ES-I3 (cell line): ENCODE data around the gene TTLL6.
A peak's percentile ranks its signal among the peaks of the same experiment; 100 is the strongest.
"Not testable (repeated sequence)": the region's sequence is repeated elsewhere in the genome, so short reads cannot be mapped to it uniquely, and the experiment has no call there.

Experiments used
- H3K36me3 ChIP-seq: 2 replicates; pipeline ENCODE4 v1.6.1; 2013; ENCODE audit warnings: mild to moderate bottlenecking, low read length, control low read depth, moderate library complexity; ENCODE audit not compliant: insufficient read depth
- H3K4me1 ChIP-seq: 2 replicates; pipeline ENCODE4 v1.6.1; 2013; ENCODE audit warnings: mild to moderate bottlenecking, control low read depth, low read length; ENCODE audit not compliant: insufficient read depth
- H3K9ac ChIP-seq: 2 replicates; pipeline ENCODE4 v1.6.1; 2013; ENCODE audit warnings: low read depth, mild to moderate bottlenecking, low read length, moderate library complexity
- H3K9me3 ChIP-seq: 2 replicates; pipeline ENCODE4 v1.6.1; 2013; ENCODE audit warnings: mild to moderate bottlenecking, low read length, moderate library complexity; ENCODE audit not compliant: control insufficient read depth, insufficient read depth

The TTLL6 gene

DNA sequence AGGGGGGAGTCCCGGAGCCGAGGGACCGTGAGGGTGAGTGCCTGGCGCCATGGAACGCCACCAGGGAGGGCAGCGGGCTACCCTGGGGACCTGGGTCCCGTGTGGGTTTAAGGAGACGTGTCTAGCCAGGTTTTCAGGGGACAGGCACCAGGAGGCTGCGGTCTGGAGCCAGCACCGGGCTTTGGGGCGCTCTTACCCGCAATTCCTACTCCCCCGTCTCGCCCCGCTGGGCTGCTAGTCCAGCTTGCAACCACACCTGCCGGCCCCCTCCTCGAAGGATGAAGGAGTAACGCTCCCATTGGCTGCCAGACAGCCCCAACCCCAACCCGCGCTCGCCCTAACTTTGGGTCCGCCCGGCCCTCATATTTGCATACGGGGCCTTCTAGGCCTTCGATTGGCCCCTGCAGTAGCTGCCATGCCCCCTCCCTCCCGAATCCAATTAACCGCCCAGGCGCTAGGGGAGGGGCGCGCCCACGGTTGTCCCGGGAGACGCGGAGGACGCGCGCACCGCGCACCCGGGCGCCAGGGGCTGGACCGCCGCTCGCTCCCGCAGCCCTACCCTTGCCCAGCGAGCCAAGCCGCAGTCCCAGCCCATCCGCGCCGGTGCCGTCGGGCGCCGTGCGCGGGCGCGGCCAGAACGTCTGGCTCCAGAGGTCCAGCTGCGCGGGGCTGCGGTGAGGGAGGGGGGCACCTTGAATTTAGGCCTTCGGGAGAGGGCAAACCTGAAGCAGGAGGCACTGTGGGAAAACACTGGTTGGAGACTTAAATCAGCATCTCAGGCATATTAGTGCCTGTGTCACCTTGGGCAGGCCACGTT, at the start of gene TTLL6:
Gene TTLL6 (minus strand): TSS at position 456 of the 817 bp plus-strand sequence. CDS start 157 bp downstream, at position 299.
- H3K9me3 ChIP-seq, result no peaks in the 10 kb centered on the region
- H3K4me1 ChIP-seq, result peaks cover 19% of the 10 kb centered on the region
- peak within 1 kb of the TSS; percentile 49 for H3K9ac ChIP-seq
- H3K36me3 ChIP-seq, result no peaks in the 10 kb centered on the region

DNA sequence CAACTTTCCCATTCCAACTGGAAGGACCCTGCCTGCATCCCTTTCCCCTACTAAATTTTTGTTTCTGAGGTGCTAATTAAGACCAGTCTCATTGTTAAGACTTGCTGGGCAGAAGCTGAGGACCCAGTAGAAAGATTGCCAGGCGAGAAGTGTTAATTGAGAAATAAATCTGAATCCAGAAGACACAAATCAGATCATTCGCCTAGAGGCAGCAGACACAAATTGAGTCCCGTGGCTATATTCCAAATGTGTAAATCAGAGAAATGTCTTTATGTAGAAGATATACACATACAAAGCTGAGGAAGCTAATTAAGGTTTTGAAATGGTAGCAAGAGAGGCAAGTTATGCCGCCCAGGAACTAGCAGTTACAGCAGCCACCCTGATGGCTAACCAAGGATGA, 43.4 kb upstream of the TTLL6 start:
- Histone ChIP-seq H3K4me1 (no peaks in the 10 kb centered on the region), H3K9ac (no peak overlapping the region), H3K9me3 (no peaks in the 10 kb centered on the region), H3K36me3 (peaks cover 2% of the 10 kb centered on the region)

- Histone ChIP-seq H3K36me3 (peaks cover 2% of the 10 kb centered on the region), H3K4me1 (no peaks in the 10 kb centered on the region), H3K9ac (no peak overlapping the region), H3K9me3 (no peaks in the 10 kb centered on the region)
Observed at GRCh38 chr17:48860034-48860433, 43.0 kb upstream of the TTLL6 start.

GRCh38 chr17:48856122-48856821, 39.2 kb upstream of the TTLL6 start:
- Histone ChIP-seq H3K4me1 (no peaks in the 10 kb centered on the region), H3K9me3 (no peaks in the 10 kb centered on the region), H3K9ac (no peak overlapping the region), H3K36me3 (peaks cover 2% of the 10 kb centered on the region)

DNA sequence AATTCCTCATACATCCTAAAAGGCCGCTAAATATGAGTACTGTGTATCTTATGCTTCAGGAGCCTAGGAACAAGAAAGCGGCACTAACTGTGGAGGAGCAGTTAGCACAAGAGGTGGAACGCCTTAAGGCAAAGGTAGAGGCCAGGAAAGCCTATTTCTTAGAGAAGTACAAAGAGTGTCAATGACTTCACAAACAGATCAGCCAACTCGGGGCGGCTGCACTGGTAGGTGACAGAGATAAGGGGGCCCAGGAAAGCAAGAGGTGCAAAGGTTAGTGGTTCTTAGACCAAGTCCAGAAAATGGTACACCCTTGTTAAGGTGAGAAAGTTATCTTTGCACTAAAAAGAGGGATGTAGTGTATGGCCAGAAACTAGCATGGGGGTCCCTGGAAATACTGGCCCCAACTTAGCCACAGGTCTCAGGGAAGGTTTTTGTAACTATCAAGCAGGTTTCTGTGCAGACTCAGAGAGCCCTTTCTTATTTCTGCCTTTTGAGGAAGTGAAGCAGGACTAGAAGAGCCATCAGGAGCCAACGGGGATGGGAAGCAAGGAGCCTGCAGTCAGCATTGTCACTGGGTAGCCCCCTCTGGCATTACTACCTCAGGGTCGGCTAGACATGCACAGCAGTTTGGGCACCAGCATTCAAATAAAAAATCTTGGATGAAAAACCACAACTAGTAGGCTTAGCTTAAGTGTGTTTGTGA, 37.9 kb upstream of the TTLL6 start:
- Histone ChIP-seq H3K9me3 (no peaks in the 10 kb centered on the region), H3K36me3 (peaks cover 2% of the 10 kb centered on the region; the same call in 1 of the 2 replicates), H3K9ac (no peak overlapping the region), H3K4me1 (no peaks in the 10 kb centered on the region)

GRCh38 chr17:48850792-48851323, 33.8 kb upstream of the TTLL6 start:
- no peak overlapping the region for H3K9ac ChIP-seq

DNA sequence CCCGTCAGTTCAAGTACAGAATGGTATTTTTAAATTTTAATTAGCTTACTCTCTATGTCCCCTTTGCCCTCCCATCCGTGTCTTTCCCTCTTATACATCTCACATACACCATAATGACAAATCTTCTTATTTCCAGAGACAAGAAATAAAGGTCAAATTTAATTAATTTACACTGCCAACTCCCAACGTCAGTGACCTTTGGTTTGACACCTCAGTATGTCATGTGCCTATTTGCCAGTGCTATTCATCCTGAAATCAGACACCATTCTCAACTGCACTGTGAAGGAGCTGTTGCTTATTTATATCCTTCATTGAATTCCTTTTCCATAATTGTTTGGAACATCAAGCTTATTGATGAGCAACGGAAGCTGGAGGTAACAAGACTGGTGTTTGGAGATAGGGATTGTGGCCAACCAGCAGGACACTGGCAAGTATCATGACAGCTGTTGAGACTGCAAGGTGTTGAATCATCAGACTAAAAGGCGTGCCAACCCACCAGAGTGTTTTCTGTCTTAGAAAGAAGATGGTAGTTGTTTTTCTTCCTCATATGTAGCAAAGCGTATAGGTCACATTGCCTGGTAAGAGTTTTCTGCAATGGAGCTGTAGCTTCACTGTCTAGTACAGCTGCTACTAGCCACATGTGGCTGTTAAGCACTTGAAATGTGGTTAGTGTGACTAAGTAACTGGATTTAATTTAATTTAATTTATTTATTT, 26.3 kb upstream of the TTLL6 start:
- Histone ChIP-seq H3K9me3 (no peaks in the 10 kb centered on the region), H3K4me1 (no peaks in the 10 kb centered on the region), H3K9ac (no peak overlapping the region), H3K36me3 (no peaks in the 10 kb centered on the region)

More at GRCh38 chr17:48850792-48851323, 33.8 kb upstream of the TTLL6 start:
- H3K9me3 ChIP-seq, result no peaks in the 10 kb centered on the region
- no peaks in the 10 kb centered on the region for H3K36me3 ChIP-seq
- no peaks in the 10 kb centered on the region for H3K4me1 ChIP-seq

DNA sequence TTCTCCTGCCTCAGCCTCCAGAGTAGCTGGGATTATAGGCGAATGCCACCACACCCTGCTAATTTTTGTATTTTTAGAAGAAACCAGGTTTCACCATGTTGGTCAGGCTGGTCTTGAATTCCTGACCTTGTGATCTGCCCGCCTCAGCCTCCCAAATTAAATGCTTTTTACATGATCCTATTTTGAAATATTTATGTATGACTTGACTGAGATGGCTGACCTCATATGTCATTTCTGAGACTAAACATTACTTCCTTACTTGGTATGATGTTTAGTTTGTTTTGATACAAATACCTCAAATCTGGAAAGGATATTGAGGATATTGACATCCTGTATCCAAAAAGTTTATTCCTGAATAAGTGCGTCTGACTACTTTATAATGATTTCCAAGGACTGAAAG, 25.7 kb upstream of the TTLL6 start:
- Histone ChIP-seq H3K9ac (no peak overlapping the region), H3K4me1 (no peaks in the 10 kb centered on the region), H3K36me3 (no peaks in the 10 kb centered on the region), H3K9me3 (no peaks in the 10 kb centered on the region)

GRCh38 chr17:48841395-48841831, 24.4 kb upstream of the TTLL6 start:
- no peaks in the 10 kb centered on the region for H3K36me3 ChIP-seq
- H3K9ac ChIP-seq, result no peak overlapping the region
- no peaks in the 10 kb centered on the region for H3K9me3 ChIP-seq
- no peaks in the 10 kb centered on the region for H3K4me1 ChIP-seq

- no peak overlapping the region for H3K9ac ChIP-seq
- H3K4me1 ChIP-seq, result no peaks in the 10 kb centered on the region
- no peaks in the 10 kb centered on the region for H3K36me3 ChIP-seq
- H3K9me3 ChIP-seq, result no peaks in the 10 kb centered on the region
Observed at GRCh38 chr17:48840441-48840840, 23.4 kb upstream of the TTLL6 start.

DNA sequence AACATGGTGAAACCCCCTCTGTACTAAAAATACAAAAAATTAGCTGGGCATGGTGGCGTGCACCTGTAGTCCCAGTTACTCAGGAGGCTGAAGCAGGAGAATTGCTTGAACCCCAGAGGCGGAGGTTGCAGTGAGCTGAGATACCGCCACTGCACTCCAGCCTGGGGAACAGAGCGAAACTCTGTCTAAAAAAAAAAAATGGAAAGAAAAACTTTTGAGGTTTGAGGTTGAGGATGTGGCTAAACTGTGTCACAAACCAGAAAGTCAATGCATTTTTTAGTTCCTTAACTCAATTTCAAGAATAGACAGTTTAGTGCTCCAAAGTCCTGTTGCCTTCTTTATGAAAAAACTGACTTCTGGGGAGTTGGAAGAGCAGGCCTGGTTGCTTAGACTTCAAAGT, 20.4 kb upstream of the TTLL6 start:
- not testable (repeated sequence) for H3K9me3 ChIP-seq, H3K9ac ChIP-seq, H3K4me1 ChIP-seq, H3K36me3 ChIP-seq

DNA sequence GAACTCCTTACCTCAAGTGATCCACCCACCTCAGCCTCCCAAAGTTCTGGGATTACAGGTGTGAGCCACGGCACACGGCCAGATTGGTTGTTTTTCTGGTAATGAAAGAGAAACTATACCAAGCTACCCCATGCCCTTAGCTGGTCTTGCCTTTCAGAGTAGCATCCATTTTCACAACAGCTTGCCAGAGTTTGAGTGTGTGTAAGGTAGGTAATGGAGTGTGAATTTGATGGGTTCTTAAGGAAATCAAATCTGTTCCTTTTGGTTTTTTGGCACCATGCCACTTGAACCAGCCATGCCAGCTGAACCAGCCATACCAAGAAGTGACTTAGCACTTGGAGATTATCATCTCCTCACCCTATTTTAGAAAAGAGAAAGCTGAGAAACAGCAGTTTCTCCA, 18.9 kb upstream of the TTLL6 start:
- Histone ChIP-seq H3K9ac (no peak overlapping the region), H3K36me3 (no peaks in the 10 kb centered on the region), H3K4me1 (0 out of 2 replicates have a peak, but pooled peaks cover 5% of the 10 kb centered on the region), H3K9me3 (no peaks in the 10 kb centered on the region)

DNA sequence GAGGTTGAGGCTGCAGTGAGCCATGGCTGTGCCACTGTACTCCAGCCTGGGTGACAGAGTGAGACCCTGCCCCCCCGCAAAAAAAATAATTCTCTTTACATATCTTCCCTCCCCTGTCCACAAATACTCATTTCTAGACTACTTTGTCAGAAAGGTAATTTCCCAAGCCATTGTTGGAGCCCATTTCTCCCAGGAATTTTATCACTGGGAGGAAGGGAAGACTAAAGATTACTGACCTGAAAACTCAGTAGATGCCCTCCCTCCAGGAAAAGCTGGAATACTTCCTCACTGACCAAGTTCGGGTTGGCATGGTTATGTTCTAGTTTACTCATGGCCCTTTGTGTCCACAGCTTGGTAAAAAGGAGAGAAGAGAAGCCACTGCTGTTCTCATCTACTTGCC, 17.9 kb upstream of the TTLL6 start:
- Histone ChIP-seq H3K9ac (no peak overlapping the region), H3K36me3 (no peaks in the 10 kb centered on the region), H3K4me1 (0 out of 2 replicates have a peak, but pooled peaks cover 5% of the 10 kb centered on the region), H3K9me3 (no peaks in the 10 kb centered on the region)

GRCh38 chr17:48831549-48831883, 14.5 kb upstream of the TTLL6 start:
- Histone ChIP-seq H3K9ac (peak overlapping the region; percentile 83), H3K36me3 (no peaks in the 10 kb centered on the region), H3K4me1 (0 out of 2 replicates have a peak, but pooled peaks cover 5% of the 10 kb centered on the region), H3K9me3 (no peaks in the 10 kb centered on the region)
